ENCODE results near the gene CDNF.
A peak's percentile ranks its signal among the peaks of the same experiment; 100 is the strongest.
"Not testable (repeated sequence)": the region's sequence is repeated elsewhere in the genome, so short reads cannot be mapped to it uniquely, and the experiment has no call there.

The CDNF gene

DNA sequence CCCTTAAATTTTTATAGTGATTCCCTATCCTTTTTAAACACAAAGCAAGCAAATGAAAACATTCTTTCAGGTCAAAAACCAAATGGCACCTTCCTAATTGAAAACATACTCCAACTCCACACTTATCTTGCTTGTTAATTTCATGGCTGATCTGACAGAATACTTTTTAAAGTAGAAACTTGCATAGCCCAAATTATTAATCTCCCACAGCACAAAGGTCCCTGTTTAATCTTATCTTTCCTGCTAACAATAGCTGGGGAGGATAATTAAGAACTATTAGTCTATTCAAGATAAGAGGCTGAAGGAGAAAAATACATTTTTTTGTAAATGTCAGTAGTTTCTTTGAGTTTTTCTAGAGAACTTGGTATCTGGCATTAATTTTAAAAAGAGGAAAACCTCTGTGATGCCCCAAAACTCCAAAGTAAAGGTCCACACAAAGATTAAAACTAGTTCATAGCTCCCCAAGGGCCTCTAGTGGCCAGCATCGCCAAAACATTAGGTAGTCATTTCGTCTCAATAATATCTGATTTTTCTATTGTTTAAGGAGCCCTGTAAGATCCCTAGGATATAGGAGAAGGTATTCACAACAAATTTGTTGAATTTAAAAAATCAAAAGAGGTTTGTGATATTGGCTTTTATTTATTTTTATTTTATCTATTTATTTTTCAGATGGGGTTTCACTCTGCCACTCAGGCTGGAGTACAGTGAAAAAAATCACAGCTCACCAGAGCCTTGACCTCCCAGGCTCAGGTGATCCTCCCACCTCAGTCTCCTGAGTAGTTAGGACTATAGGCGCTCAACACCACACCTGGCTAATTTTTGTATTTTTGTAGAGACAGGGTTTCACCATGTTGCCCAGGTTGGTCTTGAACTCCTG is 14.7 kb downstream of the CDNF start:
- TF ChIP-seq CTCF (IDR thresholded peaks at IDR 0.05; ENCODE audit: low read depth, low read length), result peak; percentile 81
- DNase-seq (ENCODE audit: extremely low read depth, low read depth), result peak; percentile 27

DNA sequence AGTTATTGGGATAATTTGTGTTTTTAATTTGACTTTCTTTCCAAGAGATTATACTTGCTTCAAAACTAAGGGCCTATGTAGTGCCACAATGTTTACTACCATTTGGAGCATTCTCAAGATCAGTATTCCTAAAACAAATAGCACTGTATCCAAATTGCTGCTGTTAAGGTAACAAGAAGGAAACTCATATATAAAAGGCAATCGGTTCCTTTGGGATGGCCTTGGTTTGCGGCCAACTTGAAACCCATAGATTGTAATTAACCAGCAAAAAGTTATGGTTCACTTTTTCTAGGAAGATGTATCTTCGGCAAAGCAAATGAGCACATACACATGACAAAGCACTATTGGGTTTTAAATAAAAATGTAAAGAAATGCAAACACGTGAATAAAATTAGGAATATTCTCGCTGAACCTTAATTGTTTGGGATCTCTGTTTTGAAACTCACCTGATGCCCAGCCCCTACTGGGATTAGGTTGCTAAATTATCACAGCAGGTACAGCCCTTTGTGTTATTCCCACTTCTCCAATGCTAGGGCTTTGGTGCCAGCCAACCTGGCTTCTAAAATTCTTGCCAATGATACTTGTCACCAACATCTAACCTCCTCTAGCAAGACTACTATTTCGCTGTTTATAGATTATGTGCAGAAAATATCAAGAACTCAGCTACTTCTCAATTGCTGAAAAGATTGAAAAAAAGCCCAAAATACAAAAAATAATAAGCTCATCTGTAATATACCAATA is 16.0 kb downstream of the CDNF start:
- no peak for DNase-seq (ENCODE audit: extremely low read depth, low read depth)
- TF ChIP-seq CTCF (IDR thresholded peaks at IDR 0.05; ENCODE audit: low read depth, low read length), result no peak

- TF ChIP-seq CTCF (IDR thresholded peaks at IDR 0.05; ENCODE audit: low read depth, low read length), result no peak
- DNase-seq (ENCODE audit: extremely low read depth, low read depth), result no peak
Observed at GRCh38 chr10:14820775-14821154, 17.1 kb downstream of the CDNF start.

DNA sequence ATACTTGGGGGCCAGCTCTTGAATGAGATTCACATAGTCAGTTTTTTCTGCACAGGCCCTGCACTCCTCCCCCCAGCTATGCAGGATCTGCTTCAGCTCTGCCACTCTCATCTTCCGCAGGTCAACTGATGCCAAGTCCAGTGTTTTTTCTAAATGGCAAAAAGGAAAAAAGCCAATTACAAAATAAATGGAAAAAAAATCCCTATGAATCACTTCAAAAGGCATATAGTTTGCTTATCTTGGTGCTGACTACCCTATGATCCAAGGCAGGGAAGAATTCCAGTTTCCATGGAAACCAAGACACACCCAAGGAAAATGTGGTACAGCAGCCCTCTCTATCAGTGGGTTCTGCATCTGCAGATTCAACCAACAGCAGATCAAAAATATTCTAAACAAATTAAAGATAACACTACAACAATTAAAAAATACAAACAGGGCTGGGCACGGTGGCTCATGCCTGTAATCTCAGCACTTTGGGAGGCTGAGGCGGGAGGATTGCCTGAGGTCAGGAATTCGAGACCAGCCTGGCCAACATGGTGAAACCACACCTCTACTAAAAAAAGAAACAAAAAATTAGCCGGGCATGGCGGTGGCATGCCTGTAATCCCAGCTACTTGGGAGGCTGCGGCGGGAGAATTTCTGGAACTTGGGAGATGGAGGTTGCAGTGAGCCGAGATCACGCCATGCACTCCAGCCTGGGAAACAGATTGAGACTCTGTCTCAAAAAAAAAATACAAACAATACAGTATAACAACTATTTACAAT is 17.6 kb downstream of the CDNF start:
- peak; percentile 83 for DNase-seq (ENCODE audit: extremely low read depth, low read depth)
- TF ChIP-seq CTCF (IDR thresholded peaks at IDR 0.05; ENCODE audit: low read depth, low read length), result peak; percentile 27

DNA sequence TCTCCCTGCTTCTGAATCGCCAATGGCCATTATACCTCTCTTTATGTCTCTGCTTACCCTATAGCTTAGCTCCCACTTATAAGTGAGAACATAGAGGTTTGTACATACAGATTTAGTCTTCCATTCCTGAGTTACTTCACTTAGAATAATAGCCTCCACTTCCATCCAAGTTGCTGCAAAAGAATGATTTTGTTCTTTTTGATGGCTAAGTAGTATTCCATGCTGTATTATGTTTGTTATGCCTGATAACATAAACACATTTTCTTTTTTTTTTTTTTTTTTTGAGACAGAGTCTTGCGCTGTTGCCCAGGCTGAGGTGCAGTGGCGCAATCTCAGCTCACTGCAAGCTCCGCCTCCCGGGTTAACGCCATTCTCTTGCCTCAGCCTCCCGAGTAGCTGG is 21.1 kb downstream of the CDNF start:
- not testable (repeated sequence) for DNase-seq (ENCODE audit: extremely low read depth, low read depth)

- DNase-seq (ENCODE audit: extremely low read depth, low read depth), result no peak
- TF ChIP-seq CTCF (IDR thresholded peaks at IDR 0.05; ENCODE audit: low read depth, low read length), result no peak
Observed at GRCh38 chr10:14815681-14816080, 22.2 kb downstream of the CDNF start.

GRCh38 chr10:14812271-14812670 is 25.6 kb downstream of the CDNF start:
- DNase-seq (ENCODE audit: extremely low read depth, low read depth), result no peak

More at GRCh38 chr10:14812271-14812670, 25.6 kb downstream of the CDNF start:
- no peak for TF ChIP-seq CTCF (IDR thresholded peaks at IDR 0.05; ENCODE audit: low read depth, low read length)

Measured in AG09319 (cell line).